HepG2 (cell line): ENCODE data around the gene PRKG1. TPM values are rescaled to one million over a fixed set of nuclear protein-coding genes. Genes with fewer than 3 reads are reported as not detected.

Experiments used
- ARNT ChIP-seq: fragments of 450-650 bp; IDR thresholded peaks from 2 replicates; pipeline ENCODE4 v1.6.1; 2017
- ETV5 ChIP-seq: IDR thresholded peaks from 2 replicates; pipeline ENCODE4 v1.6.1; 2018; ENCODE audit warnings: missing biosample characterization, missing genetic modification reagents, inconsistent platforms, borderline replicate concordance
- FOXJ3 ChIP-seq: sonication (generic); formaldehyde crosslinking; IDR thresholded peaks from 2 replicates; pipeline ENCODE4 v1.4.0; 2020; ENCODE audit warnings: missing genetic modification reagents, mild to moderate bottlenecking, borderline replicate concordance
- HES4 ChIP-seq: sonication (generic); formaldehyde crosslinking; IDR thresholded peaks from 2 replicates; pipeline ENCODE4 v1.9.0; 2021; ENCODE audit warnings: mild to moderate bottlenecking, missing genetic modification reagents, borderline replicate concordance
- HOXD1 ChIP-seq: sonication (generic); formaldehyde crosslinking; IDR thresholded peaks from 2 replicates; pipeline ENCODE4 v1.5.0; 2020; ENCODE audit warnings: missing genetic modification reagents
- KDM2A ChIP-seq: sonication (generic); formaldehyde crosslinking; IDR thresholded peaks from 2 replicates; pipeline ENCODE4 v1.4.0; 2020; ENCODE audit warnings: low read depth, missing genetic modification reagents, borderline replicate concordance
- KDM5B ChIP-seq: sonication (generic); formaldehyde crosslinking; IDR thresholded peaks from 2 replicates; pipeline ENCODE4 v1.4.0; 2020; ENCODE audit warnings: missing genetic modification reagents, mild to moderate bottlenecking, borderline replicate concordance
- KLF16 ChIP-seq, 2 experiments: sonication (generic) in 1 of 2; formaldehyde crosslinking in 1 of 2; IDR thresholded peaks; 2 replicates each; pipeline versions ENCODE4 v1.6.1 to v1.8.0; 2016 to 2023; ENCODE audit warnings: missing genetic modification reagents in 2 of 2, missing compliant biosample characterization in 1 of 2
- KMT2A ChIP-seq: sonication (generic); formaldehyde crosslinking; IDR thresholded peaks from 2 replicates; pipeline ENCODE4 v1.4.0; 2020; ENCODE audit warnings: missing genetic modification reagents
- POLR2A ChIP-seq, 2 experiments: IDR thresholded peaks; 2 replicates each; pipeline ENCODE4 v1.6.1; 2011; ENCODE audit warnings: low read depth in 2 of 2, low read length in 2 of 2, mild to moderate bottlenecking in 1 of 2, moderate library complexity in 1 of 2; ENCODE audit not compliant: insufficient read depth in 1 of 2
- SATB2 ChIP-seq: sonication (generic); formaldehyde crosslinking; IDR thresholded peaks from 2 replicates; pipeline ENCODE4 v1.5.0; 2020; ENCODE audit warnings: missing genetic modification reagents
- SMAD9 ChIP-seq: sonication (generic); formaldehyde crosslinking; IDR thresholded peaks from 2 replicates; pipeline ENCODE4 v1.5.1; 2020; ENCODE audit warnings: mild to moderate bottlenecking, missing genetic modification reagents
- U2AF1 ChIP-seq: fragments of 200-400 bp; formaldehyde crosslinking; optimal IDR thresholded peaks from 2 replicates; pipeline ENCODE3; 2017; ENCODE audit warnings: mild to moderate bottlenecking, low read depth, low read length
- ZBTB38 ChIP-seq: sonication (generic); formaldehyde crosslinking; IDR thresholded peaks from 2 replicates; pipeline ENCODE4 v1.5.1; 2020; ENCODE audit warnings: mild to moderate bottlenecking, missing genetic modification reagents
- ZNF136 ChIP-seq: sonication (generic); formaldehyde crosslinking; IDR thresholded peaks from 2 replicates; pipeline ENCODE4 v1.8.1; 2022; ENCODE audit warnings: low read depth, mild to moderate bottlenecking, moderate library complexity, missing genetic modification reagents
- ZNF282 ChIP-seq: fragments of 450-650 bp; IDR thresholded peaks from 2 replicates; pipeline ENCODE4 v1.6.1; 2018; ENCODE audit not compliant: partially characterized antibody
- ZNF451 ChIP-seq: sonication (generic); formaldehyde crosslinking; IDR thresholded peaks from 2 replicates; pipeline ENCODE4 v1.5.0; 2020; ENCODE audit warnings: mild to moderate bottlenecking, missing genetic modification reagents
- ZNF496 ChIP-seq: sonication (generic); formaldehyde crosslinking; IDR thresholded peaks from 2 replicates; pipeline ENCODE4 v1.8.1; 2023; ENCODE audit warnings: mild to moderate bottlenecking, moderate library complexity, missing genetic modification reagents; ENCODE audit not compliant: insufficient replicate concordance
- ZNF557 ChIP-seq: sonication (generic); formaldehyde crosslinking; IDR thresholded peaks from 2 replicates; pipeline ENCODE4 v1.4.0; 2020; ENCODE audit warnings: missing genetic modification reagents
- ZNF891 ChIP-seq: sonication (generic); formaldehyde crosslinking; IDR thresholded peaks from 2 replicates; pipeline ENCODE4 v1.5.0; 2020; ENCODE audit warnings: mild to moderate bottlenecking, missing genetic modification reagents
- ZSCAN22 ChIP-seq: sonication (generic); formaldehyde crosslinking; IDR thresholded peaks from 2 replicates; pipeline ENCODE4 v1.4.0; 2020; ENCODE audit warnings: mild to moderate bottlenecking, missing genetic modification reagents
- polyA plus RNA-seq, 8 experiments: library from polyadenylated mRNA; depleted of rRNA in 3 of 8; stranded (reverse) in 7 of 8; unstranded in 1 of 8; fragments of >200 nt; fragmentation: Illumina TruSeq in 4 of 8; extraction: Trizol in 4 of 8; gene quantifications; 2 replicates each; pipeline versions ENCODE4 v1.2.1 to v1.2.3, GENCODE V29; 2011 to 2016; ENCODE audit warnings: low read depth in 4 of 8, missing spikeins in 1 of 8, mixed read lengths in 1 of 8; ENCODE audit not compliant: insufficient read depth in 1 of 8
- total RNA-seq, 5 experiments: library from RNA; depleted of rRNA; stranded (reverse); fragments of >200 nt; fragmentation: Illumina TruSeq; extraction: Trizol; gene quantifications; 2 replicates each; pipeline ENCODE4 v1.2.3, GENCODE V29; 2016; ENCODE audit warnings: low read depth in 1 of 5
- TF ChIP-seq, protein P1 (sequence below): sonication (generic); formaldehyde crosslinking; IDR thresholded peaks from 2 replicates; pipeline ENCODE4 v1.9.0; 2022; ENCODE audit warnings: low read depth, missing genetic modification reagents
- TF ChIP-seq, protein P2 (sequence below): sonication (generic); formaldehyde crosslinking; IDR thresholded peaks from 2 replicates; pipeline ENCODE4 v1.8.1; 2023; ENCODE audit warnings: mild to moderate bottlenecking, moderate library complexity, missing genetic modification reagents
- TF ChIP-seq, protein P3 (sequence below): sonication (generic); formaldehyde crosslinking; IDR thresholded peaks from 2 replicates; pipeline ENCODE4 v1.4.0; 2020; ENCODE audit warnings: missing genetic modification reagents
- TF ChIP-seq, protein P4 (sequence below): sonication (generic); formaldehyde crosslinking; IDR thresholded peaks from 2 replicates; pipeline ENCODE4 v1.4.0; 2020; ENCODE audit warnings: missing genetic modification reagents

Gene PRKG1
- total and polyA plus RNA-seq, 2 of the 13 experiments (the other 11 are each of a cell fraction or from before 2014, with no cell fraction given) = 0.01 TPM; not detected in 1

DNA sequence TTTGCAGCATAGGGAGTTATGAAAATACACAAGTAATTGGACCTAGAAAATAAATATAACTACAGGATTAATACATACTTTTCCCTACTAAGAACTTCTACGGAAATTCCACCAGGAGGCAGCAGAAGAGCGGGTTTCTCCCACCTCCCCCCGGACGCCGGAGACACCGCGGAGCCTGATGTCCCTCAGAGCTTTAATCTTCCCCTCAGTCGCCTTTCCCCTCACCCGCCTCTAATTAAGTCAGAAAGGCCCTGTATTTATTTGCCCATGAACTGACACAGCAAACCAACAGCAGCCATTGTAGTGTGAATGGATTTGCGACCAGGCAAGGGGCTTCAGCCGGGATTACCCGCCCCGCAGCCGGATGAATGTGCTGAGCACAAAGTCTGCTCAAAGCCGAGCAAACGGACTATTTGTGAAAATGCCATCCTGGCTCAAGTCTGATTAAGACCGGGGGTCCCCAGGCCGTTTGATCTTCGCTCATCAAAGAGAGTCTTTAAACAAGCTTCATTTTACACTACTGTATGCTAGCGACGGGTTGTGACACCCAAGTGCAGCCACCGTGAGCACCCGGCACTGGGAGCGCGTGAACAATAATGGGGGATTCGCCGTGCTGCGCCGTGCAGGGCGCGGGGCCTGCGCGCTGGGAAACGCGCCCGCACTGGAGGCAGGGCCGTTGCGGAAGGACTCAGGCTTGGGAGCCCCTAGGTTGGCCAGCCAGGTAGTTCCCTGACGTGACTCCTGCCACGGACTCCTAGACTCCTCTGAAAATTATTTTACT lies 1234.2 kb downstream of the PRKG1 start (continued):
- TF ChIP-seq, protein P1, sequence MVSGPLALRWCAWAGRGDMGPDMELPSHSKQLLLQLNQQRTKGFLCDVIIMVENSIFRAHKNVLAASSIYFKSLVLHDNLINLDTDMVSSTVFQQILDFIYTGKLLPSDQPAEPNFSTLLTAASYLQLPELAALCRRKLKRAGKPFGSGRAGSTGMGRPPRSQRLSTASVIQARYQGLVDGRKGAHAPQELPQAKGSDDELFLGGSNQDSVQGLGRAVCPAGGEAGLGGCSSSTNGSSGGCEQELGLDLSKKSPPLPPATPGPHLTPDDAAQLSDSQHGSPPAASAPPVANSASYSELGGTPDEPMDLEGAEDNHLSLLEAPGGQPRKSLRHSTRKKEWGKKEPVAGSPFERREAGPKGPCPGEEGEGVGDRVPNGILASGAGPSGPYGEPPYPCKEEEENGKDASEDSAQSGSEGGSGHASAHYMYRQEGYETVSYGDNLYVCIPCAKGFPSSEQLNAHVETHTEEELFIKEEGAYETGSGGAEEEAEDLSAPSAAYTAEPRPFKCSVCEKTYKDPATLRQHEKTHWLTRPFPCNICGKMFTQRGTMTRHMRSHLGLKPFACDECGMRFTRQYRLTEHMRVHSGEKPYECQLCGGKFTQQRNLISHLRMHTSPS (CRISPR knock-in tag) = peak; percentile 35; the same call in 1 of the 2 replicates
- TF ChIP-seq HES4 (CRISPR knock-in tag) (0 out of 2 replicates have a peak, but pooled peaks have one; percentile 21), ZNF451 (CRISPR knock-in tag) (no peak), ZSCAN22 (CRISPR knock-in tag) (no peak), ARNT (no peak), POLR2A (IDR thresholded peaks at IDR 0.05; ENCODE audit: insufficient read depth in 1 of 2, low read depth in 2 of 2, low read length in 2 of 2) (0 out of 4 replicates have a peak, but pooled peaks of 1 of the 2 experiments have one; percentile 21), U2AF1 (no peak), ZNF891 (CRISPR knock-in tag) (peak; percentile 85), SMAD9 (0 out of 2 replicates have a peak, but pooled peaks have one; percentile 52), ZNF496 (CRISPR knock-in tag) (no peak), FOXJ3 (CRISPR knock-in tag) (peak; percentile 64; the same call in 1 of the 2 replicates), KLF16 (CRISPR knock-in tag; IDR thresholded peaks at IDR 0.05) (peak in 1 of 2 experiments; percentile 45; a peak in 2 of 4 replicates), HOXD1 (CRISPR knock-in tag) (0 out of 2 replicates have a peak, but pooled peaks have one; percentile 22), ZNF557 (0 out of 2 replicates have a peak, but pooled peaks have one; percentile 46), ZNF136 (CRISPR knock-in tag) (peak; percentile 38; the same call in 1 of the 2 replicates), KDM2A (CRISPR knock-in tag) (peak; percentile 77), SATB2 (peak; percentile 81; the same call in 1 of the 2 replicates), KDM5B (CRISPR knock-in tag) (peak; percentile 61; the same call in 1 of the 2 replicates), ETV5 (no peak), ZBTB38 (peak; percentile 64; the same call in 1 of the 2 replicates), ZNF282 (no peak), KMT2A (CRISPR knock-in tag) (peak; percentile 59; the same call in 1 of the 2 replicates)
- TF ChIP-seq, protein P2, sequence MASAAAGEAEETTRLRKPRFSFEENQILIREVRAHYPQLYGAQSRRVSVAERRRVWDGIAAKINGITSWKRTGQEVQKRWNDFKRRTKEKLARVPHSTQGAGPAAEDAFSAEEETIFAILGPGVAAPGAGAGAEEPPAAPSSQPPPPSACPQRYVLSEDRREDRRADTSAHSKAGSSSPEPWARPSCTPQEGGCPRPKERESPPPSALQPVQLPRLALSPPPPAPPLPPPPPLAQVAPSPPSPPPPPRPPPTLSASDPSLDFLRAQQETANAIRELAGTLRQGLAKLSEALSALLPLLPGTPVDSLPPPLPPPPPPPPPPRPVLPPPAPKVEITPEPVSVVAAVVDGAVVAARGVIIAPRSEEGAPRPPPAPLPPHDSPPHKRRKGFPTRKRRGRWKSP (CRISPR knock-in tag) = peak; percentile 92
- TF ChIP-seq, protein P3, sequence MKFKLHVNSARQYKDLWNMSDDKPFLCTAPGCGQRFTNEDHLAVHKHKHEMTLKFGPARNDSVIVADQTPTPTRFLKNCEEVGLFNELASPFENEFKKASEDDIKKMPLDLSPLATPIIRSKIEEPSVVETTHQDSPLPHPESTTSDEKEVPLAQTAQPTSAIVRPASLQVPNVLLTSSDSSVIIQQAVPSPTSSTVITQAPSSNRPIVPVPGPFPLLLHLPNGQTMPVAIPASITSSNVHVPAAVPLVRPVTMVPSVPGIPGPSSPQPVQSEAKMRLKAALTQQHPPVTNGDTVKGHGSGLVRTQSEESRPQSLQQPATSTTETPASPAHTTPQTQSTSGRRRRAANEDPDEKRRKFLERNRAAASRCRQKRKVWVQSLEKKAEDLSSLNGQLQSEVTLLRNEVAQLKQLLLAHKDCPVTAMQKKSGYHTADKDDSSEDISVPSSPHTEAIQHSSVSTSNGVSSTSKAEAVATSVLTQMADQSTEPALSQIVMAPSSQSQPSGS (CRISPR knock-in tag) = 0 out of 2 replicates have a peak, but pooled peaks have one; percentile 17
- TF ChIP-seq, protein P4, sequence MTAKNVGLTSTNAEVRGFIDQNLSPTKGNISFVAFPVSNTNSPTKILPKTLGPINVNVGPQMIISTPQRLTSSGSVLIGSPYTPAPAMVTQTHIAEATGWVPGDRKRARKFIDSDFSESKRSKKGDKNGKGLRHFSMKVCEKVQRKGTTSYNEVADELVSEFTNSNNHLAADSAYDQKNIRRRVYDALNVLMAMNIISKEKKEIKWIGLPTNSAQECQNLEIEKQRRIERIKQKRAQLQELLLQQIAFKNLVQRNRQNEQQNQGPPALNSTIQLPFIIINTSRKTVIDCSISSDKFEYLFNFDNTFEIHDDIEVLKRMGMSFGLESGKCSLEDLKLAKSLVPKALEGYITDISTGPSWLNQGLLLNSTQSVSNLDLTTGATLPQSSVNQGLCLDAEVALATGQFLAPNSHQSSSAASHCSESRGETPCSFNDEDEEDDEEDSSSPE = peak; percentile 34; the same call in 1 of the 2 replicates
